ENCODE data around the gene SPDYE6. TPM values are rescaled to one million over a fixed set of nuclear protein-coding genes. Genes with fewer than 3 reads are reported as not detected.

The SPDYE6 gene
- total and polyA plus RNA-seq, 10 of the 15 experiments (the other 5 are each of a cell fraction or from before 2014, with no cell fraction given), result 0.05 to 2.3 (median 1.00) TPM; not detected in 6

GRCh38 chr7:102297487-102298218, 58.6 kb downstream of the SPDYE6 start:
- Histone ChIP-seq H3K27me3 (replicated peaks in 1 of 2; ENCODE audit: control insufficient read depth in 2 of 2, insufficient read depth in 2 of 2, low read length in 1 of 2) (no peaks in the 10 kb centered on the region), H3K36me3 (ENCODE audit: control insufficient read depth in 2 of 2, insufficient read depth in 2 of 2, low read length in 1 of 2) (peaks cover 3 to 9% of the 10 kb centered on the region in 2 experiments), H3K4me1 (ENCODE audit: control insufficient read depth, insufficient read depth, low read length) (peaks cover 46% of the 10 kb centered on the region), H2AFZ (ENCODE audit: control insufficient read depth, low read depth, low read length) (no peak overlapping the region), H3K9ac (ENCODE audit: control insufficient read depth, insufficient read depth, low read length) (no peak overlapping the region), H3K9me3 (replicated peaks; ENCODE audit: control insufficient read depth, insufficient read depth, low read length) (no peaks in the 10 kb centered on the region), H3K4me3 (no peak overlapping the region), H4K20me1 (ENCODE audit: control insufficient read depth, insufficient read depth) (no peaks in the 10 kb centered on the region; the same call in 1 of the 2 replicates), H3K79me2 (ENCODE audit: control insufficient read depth, insufficient read depth, low read length) (peaks cover 54% of the 10 kb centered on the region), H3K27ac (ENCODE audit: control insufficient read depth, insufficient read depth) (no peak overlapping the region), H3K4me2 (ENCODE audit: control insufficient read depth, insufficient read depth) (no peak overlapping the region)
- DNase-seq (ENCODE audit: low read depth, low spot score) (no peak), FAIRE-seq (no peak), ATAC-seq (no peak)
- SMC1A ChIA-PET (ENCODE audit: uncharacterized antibody, unreplicated experiment), result interaction anchor here (0.7 to 1.2 kb wide), 2 partner anchors 9 to 13 kb away, joined by 3 read pairs; no protein-coding TSS in a partner anchor
- RAD21 ChIA-PET (ENCODE audit: unreplicated experiment), result interaction anchor here (1.2 to 2.9 kb wide), 2 partner anchors 9 kb away, joined by 3 to 13 read pairs; no protein-coding TSS in a partner anchor
- POLR2A ChIA-PET, result no interaction called here
- in situ Hi-C loops (cut with MboI), result no loop called here
- 88% methylated on average over 10 of the region's 10 CpGs for WGBS (ENCODE audit: insufficient coverage, insufficient replicate concordance, low lambda C conversion rate, missing lambda C conversion rate)
- CTCF ChIA-PET, result interaction anchor here (0.7 to 1.4 kb wide), 3 partner anchors 8 to 10 kb away, joined by 3 to 6 read pairs (median 4); no protein-coding TSS in a partner anchor
- TSS peak; percentile 49 for BruUV-seq (replicated peaks)
- intact Hi-C loops (cut with micrococcal nuclease; ENCODE audit: unreplicated experiment), result no loop called here
- TF ChIP-seq SMAD1 (IDR thresholded peaks at IDR 0.05; ENCODE audit: low read depth, partially characterized antibody) (no peak), JUNB (IDR thresholded peaks at IDR 0.05) (no peak), SKIL (IDR thresholded peaks at IDR 0.05; ENCODE audit: low read depth, poor library complexity, severe bottlenecking) (no peak)

All from GM12878 (cell line).